Stimulated activated CD8-positive, alpha-beta memory T cell treated with anti-CD3 and anti-CD28 coated beads, Interleukin-7, amount 100 ng/mL, for 4 hours (primary cell): ENCODE data around the gene SERINC4.
"Not testable (repeated sequence)": the region's sequence is repeated elsewhere in the genome, so short reads cannot be mapped to it uniquely, and the experiment has no call there.

Experiments
- DNase-seq, 2 donors: peaks; one replicate each; pipeline ENCODE4 v3.0.0-alpha.2; 2020; ENCODE audit warnings: low read depth in 2 of 2

Gene SERINC4

DNA sequence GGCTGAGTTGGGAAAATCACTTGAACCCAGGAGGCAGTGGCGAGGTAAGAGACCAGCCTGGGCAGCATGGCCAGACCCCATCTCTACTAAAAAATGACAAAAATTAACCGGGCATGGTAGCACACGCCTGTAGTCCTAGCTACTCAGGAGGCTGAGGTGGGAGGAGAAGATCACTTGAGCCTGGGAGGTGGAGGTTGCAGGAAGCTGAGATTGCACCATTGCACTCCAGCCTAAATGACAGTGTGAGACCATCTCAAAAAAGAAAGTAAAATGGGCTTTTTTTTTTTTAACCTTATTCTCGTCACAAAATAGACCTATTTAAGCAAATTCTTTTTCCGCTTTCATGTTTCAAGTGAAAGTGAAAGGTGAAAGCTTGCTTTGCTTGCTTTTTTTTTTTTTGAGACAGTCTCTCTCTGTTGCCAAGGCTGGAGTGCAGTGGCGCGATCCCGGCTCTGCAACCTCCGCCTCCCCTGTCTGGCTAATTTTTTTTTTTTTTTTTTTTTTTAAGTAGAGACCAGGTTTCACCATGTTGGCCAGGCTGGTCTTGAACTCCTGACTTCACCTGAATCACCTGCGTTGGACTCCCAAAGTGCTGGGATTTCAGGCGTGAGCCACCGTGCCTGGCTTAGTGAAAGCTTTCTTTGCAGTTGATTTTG is 50.2 kb downstream of the SERINC4 start:
- peak; percentile 13 to 26 for DNase-seq

DNA sequence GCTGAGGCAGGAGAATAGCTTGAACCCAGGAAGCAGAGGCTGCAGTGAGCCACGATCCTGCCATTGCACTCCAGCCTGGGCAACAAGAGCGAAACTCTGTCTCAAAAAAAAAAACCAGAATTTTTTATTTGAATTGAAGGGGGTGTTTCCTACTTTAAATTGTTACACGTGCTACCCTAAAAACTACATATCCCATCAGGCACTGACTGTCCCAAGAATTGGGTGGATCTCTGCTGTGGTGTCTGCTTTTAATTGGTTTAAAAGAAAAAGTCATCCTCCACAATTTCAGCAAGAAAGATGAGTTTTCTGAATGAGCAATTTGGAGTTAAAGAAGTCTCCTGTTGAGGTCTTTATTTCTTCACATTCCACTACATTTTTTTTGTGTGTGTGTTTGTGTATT is 51.6 kb downstream of the SERINC4 start:
- no peak for DNase-seq

DNA sequence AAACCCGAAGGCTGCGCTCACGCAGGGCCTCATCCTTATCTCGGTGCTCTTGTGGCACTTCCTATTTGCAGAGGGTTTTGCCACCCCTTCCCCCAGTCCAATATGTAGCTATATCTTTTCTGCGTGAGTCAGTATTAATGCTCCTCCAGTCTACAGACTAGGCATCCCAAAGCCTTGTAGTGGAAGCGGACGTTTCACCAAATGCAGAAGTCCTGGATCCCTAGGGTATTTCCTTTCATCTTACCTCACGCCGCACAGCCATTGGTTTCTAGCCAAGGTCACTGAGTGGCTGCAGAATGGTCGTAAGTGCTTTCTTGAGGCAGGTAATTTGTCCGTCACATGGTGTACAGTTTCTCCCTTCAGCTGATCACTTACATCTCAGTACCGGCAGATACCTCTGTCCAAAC is 53.1 kb downstream of the SERINC4 start:
- DNase-seq, result not testable (repeated sequence)

DNA sequence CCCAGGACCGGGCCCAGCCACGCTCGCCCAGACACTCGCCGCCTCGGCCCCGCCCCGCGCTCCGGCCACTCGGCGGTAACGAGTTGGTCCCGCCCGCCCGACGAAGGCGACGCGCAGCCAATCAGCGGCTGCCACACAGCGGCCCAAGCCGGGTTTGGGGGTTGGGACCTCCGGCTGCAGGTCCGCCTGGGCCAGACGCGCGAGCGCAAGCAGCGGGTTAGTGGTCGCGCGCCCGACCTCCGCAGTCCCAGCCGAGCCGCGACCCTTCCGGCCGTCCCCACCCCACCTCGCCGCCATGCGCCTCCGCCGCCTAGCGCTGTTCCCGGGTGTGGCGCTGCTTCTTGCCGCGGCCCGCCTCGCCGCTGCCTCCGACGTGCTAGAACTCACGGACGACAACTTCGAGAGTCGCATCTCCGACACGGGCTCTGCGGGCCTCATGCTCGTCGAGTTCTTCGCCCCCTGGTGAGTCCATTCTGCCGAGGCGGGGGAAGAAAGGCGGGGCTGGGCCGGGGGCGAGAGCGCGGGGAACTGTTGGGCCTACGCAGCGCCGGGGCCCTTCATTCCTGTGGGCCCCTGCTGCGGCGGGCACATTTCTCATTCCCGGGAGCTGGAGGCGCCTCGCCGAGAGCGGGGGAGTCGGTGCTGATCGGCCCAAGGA is 53.6 kb downstream of the SERINC4 start, which contains the start of gene PDIA3:
TSS of gene PDIA3 (plus strand) at position 194 of the 658 bp plus-strand sequence. CDS start at position 296, 102 bp downstream.
- peak; percentile 68 to 87 for DNase-seq
